Measurements from ENCODE around the gene PICK1.

DNA sequence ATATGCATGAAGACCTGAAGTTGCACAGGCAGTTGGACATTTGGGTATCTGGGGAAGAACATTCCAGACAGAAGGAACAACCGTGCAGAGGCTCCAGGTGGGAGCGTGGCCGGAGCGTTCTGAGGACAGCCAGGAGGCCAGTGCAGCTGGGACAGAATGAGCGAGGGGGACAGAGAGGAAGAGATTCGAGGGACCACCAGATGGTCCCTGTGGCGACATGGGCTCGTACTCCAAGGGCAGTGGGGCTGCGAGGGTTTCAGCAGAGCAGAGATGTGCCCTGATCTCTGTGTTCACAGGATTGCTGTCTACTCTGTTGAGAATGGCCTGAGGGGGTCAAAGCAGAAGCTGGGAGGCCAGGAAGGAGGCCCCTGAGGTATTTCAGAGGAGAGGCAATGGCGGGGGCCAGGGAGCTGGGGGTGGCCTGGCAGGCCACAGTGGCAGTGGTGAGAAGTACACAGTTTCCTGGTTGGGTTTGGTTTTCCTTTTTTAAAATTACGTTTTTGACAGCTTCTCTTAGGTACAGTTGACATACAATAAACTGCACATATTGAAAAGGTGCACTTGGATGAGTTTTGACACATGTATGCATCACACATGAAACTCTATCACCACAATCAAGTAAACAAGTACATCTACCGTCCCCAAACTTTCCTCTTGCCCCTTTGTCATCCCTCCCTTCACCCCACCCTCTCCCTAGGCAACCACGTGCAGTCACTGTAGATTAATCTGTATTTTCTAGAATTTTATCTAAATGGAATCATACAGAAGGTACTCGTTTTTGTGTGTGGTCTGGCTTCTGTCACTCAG is 48.0 kb upstream of the PICK1 start:
- TF ChIP-seq CTCF (conservative IDR thresholded peaks at IDR 0.05; ENCODE audit: low read depth, low read length) (no peak), ELK1 (IDR thresholded peaks at IDR 0.05; ENCODE audit: borderline replicate concordance, low read depth, low read length) (no peak), POLR2A (IDR thresholded peaks at IDR 0.05; ENCODE audit: low read depth, low read length) (no peak), NFE2L2 (IDR thresholded peaks at IDR 0.05; ENCODE audit: low read depth, low read length) (no peak), SMC3 (IDR thresholded peaks at IDR 0.05; ENCODE audit: low read depth, low read length) (no peak), RAD21 (IDR thresholded peaks at IDR 0.05; ENCODE audit: low read length) (no peak), MAZ (IDR thresholded peaks at IDR 0.05; ENCODE audit: borderline replicate concordance, low read depth, low read length) (no peak)

All from IMR-90 (cell line).